NB4 (cell line): ENCODE results near the gene NIN.
A peak's percentile ranks its signal among the peaks of the same experiment; 100 is the strongest.

Source experiments
- DNase-seq: peaks from one replicate; pipeline ENCODE4 v3.0.0; 2010; ENCODE audit warnings: low read depth
- H3K4me3 ChIP-seq: one replicate; pipeline ENCODE4 v1.5.1; 2011; ENCODE audit warnings: mild to moderate bottlenecking, low read depth, low read length, moderate library complexity
- CTCF ChIP-seq: IDR thresholded peaks from one replicate; pipeline ENCODE4 v1.5.1; 2012; ENCODE audit warnings: low read depth, low read length
- MAX ChIP-seq: IDR thresholded peaks from 2 replicates; pipeline ENCODE4 v1.6.1; 2011; ENCODE audit warnings: low read depth, low read length
- MYC ChIP-seq: IDR thresholded peaks from 2 replicates; pipeline ENCODE4 v1.6.1; 2011; ENCODE audit warnings: low read depth, low read length
- POLR2A ChIP-seq: IDR thresholded peaks from 2 replicates; pipeline ENCODE4 v1.6.1; 2011; ENCODE audit warnings: mild to moderate bottlenecking; ENCODE audit not compliant: insufficient read length; ENCODE audit errors: extremely low read depth

The NIN gene

GRCh38 chr14:50871228-50871627, 40.3 kb upstream of the NIN start:
- H3K4me3 ChIP-seq: no peak overlapping the region
- no peak for DNase-seq
- TF ChIP-seq MAX (no peak), MYC (no peak), POLR2A (no peak), CTCF (no peak)

- no peak for DNase-seq
- no peak overlapping the region for H3K4me3 ChIP-seq
These were observed 34.6 kb upstream of the NIN start for GRCh38 chr14:50865391-50866076.

GRCh38 chr14:50864946-50865345, 34.0 kb upstream of the NIN start:
- DNase-seq: no peak
- no peak overlapping the region for H3K4me3 ChIP-seq
- TF ChIP-seq MYC (no peak), POLR2A (no peak), CTCF (no peak), MAX (no peak)

More at GRCh38 chr14:50865391-50866076, 34.6 kb upstream of the NIN start:
- TF ChIP-seq MAX (no peak), CTCF (no peak), MYC (no peak), POLR2A (no peak)

GRCh38 chr14:50864237-50864636, 33.3 kb upstream of the NIN start:
- no peak for TF ChIP-seq MYC
- TF ChIP-seq POLR2A: no peak
- TF ChIP-seq MAX: no peak
- TF ChIP-seq CTCF: no peak
- H3K4me3 ChIP-seq: no peak overlapping the region
- no peak for DNase-seq

GRCh38 chr14:50862036-50862570, 31.1 kb upstream of the NIN start:
- no peak overlapping the region for H3K4me3 ChIP-seq
- peak; percentile 25 for DNase-seq
- no peak for TF ChIP-seq MAX
- no peak for TF ChIP-seq MYC
- TF ChIP-seq CTCF: no peak
- TF ChIP-seq POLR2A: no peak
